Fibroblast of mammary gland (primary cell): ENCODE measurements around the gene SLC22A15.

Experiments
- DNase-seq: peaks from one replicate; pipeline ENCODE4 v3.0.0-alpha.2; 2010; ENCODE audit warnings: low read depth
- H3K4me3 ChIP-seq: 2 replicates; pipeline ENCODE4 v1.5.1; 2011; ENCODE audit warnings: low read depth, mild to moderate bottlenecking, low read length, moderate library complexity; ENCODE audit not compliant: control insufficient read depth
- TF ChIP-seq, protein P1 (sequence below): conservative IDR thresholded peaks from 2 replicates; pipeline ENCODE4 v1.5.1; 2011; ENCODE audit warnings: low read depth, low read length, inconsistent platforms; ENCODE audit not compliant: control insufficient read depth, insufficient read depth

Gene SLC22A15

DNA sequence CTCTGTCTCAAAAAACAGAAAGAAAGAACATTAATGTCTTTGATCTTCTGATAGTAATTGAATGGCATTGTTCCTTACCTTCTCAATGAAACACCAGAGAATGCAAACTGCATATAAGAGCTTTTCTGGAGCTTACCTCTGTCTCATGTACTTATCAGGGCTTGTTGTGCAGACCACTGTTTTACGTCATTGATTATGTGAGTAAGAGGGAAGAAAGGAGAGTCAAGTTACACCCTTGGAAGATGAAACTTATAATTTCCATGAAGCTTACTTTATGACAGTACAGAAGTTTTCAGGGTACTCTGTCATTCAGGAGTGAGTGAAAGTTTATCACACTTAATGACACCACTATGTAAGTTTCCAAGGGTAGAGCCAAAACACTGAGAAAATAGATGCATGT lies 85.9 kb downstream of the SLC22A15 start:
- DNase-seq = peak; percentile 45
- no peak overlapping the region for H3K4me3 ChIP-seq
- TF ChIP-seq, protein P1, sequence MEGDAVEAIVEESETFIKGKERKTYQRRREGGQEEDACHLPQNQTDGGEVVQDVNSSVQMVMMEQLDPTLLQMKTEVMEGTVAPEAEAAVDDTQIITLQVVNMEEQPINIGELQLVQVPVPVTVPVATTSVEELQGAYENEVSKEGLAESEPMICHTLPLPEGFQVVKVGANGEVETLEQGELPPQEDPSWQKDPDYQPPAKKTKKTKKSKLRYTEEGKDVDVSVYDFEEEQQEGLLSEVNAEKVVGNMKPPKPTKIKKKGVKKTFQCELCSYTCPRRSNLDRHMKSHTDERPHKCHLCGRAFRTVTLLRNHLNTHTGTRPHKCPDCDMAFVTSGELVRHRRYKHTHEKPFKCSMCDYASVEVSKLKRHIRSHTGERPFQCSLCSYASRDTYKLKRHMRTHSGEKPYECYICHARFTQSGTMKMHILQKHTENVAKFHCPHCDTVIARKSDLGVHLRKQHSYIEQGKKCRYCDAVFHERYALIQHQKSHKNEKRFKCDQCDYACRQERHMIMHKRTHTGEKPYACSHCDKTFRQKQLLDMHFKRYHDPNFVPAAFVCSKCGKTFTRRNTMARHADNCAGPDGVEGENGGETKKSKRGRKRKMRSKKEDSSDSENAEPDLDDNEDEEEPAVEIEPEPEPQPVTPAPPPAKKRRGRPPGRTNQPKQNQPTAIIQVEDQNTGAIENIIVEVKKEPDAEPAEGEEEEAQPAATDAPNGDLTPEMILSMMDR = no peak

DNA sequence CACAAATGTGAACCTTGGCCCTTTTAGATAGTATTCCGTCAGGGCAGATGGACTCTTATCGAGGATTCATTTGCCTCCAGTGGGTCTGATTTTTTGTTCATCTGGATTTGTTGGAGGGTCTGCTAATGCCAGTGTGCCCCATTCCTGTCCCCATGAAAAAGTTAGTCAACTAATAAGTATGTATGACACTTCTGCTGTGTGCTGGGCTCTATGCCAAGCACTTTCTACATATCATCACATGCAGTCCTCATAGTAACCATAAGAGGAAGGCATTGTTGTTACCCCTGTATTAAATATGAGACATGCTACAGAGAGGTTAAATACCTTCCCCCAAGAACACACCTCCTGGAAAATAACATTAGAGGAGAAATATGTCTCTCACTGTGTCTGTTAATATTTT lies 88.3 kb downstream of the SLC22A15 start:
- no peak overlapping the region for H3K4me3 ChIP-seq
- peak; percentile 67 for DNase-seq
- TF ChIP-seq, protein P1 = no peak

GRCh38 chr1:116066868-116067565 lies 90.7 kb downstream of the SLC22A15 start:
- TF ChIP-seq, protein P1 = no peak
- peak; percentile 87 for DNase-seq
- no peak overlapping the region for H3K4me3 ChIP-seq

GRCh38 chr1:116067566-116067890 lies 91.2 kb downstream of the SLC22A15 start:
- H3K4me3 ChIP-seq = no peak overlapping the region
- peak; percentile 93 for DNase-seq
- TF ChIP-seq, protein P1 = no peak

- TF ChIP-seq, protein P1 = no peak
- no peak for DNase-seq
- no peak overlapping the region for H3K4me3 ChIP-seq
These were observed 99.3 kb downstream of the SLC22A15 start for GRCh38 chr1:116075575-116075974.

- TF ChIP-seq, protein P1 = no peak
- no peak overlapping the region for H3K4me3 ChIP-seq
- DNase-seq = peak; percentile 3
These were observed 99.7 kb downstream of the SLC22A15 start for GRCh38 chr1:116075990-116076389.

DNA sequence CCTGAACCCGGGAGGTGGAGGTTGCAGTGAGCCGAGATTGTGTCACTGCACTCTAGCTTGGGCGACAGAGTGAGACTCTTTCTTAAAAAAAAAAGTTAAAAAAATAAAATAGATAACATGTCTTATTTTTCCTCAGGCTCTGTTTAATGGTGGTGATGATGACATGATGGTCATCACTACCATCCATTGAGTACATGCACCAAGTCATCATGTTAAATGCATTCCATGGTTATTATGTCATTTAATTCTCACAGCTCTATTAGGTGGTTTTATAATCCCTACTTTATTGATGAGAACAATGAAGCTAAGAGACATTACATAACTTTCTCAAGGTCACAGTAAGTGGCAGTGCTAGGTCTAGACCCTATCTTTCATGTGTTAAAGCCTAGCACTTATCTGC lies 100.5 kb downstream of the SLC22A15 start:
- TF ChIP-seq, protein P1 = no peak
- DNase-seq = peak; percentile 25

More for the DNA sequence above, 100.5 kb downstream of the SLC22A15 start:
- H3K4me3 ChIP-seq = no peak overlapping the region
